NCI-H1092 treated with DMSO at 0.1 percent for 48 hours (cell line): ENCODE measurements around the gene KCNQ1OT1.
A peak's percentile ranks its signal among the peaks of the same experiment; 100 is the strongest.

ENCODE experiments used
- DNase-seq: peaks from one replicate; lab custom pipeline; 2025; lab: John Stamatoyannopoulos, UW

The KCNQ1OT1 gene

DNA sequence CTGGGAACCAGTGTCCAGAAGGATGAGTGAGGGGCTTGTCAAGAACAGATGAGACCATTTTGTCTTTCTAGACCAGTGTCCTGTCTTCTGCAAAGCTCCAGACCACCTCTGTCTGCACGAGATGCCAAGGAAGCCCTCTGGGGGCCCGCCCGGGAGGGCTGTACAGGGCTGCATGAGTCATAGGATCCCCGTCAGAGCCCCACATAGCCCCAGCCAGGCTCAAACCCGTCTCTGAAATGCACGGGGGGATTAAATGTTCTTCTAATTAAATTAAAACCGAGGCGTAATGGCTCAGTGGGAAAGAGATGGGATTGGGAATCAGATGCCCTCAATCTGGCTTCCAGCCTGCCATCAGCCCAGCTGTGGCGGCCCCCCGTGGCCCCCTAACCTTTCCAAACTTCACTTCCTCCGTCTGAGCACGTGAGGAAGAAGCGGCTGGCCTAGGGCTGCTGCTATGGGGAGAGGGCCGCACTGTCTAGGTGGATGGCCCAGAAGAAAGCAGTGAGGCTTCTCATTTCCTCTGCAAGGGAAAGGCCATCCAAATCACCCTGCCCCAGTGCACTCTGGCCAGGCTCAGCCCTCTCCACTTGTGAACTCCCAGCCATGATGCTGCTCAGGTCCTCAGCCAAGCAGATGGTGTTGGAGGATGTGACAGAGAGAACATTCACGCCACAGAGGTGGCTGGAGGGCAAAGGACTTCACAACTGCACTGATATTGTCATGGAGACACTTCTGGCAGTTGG is 32.8 kb downstream of the KCNQ1OT1 start:
- DNase-seq, result no peak

GRCh38 chr11:2666401-2666741 is 33.4 kb downstream of the KCNQ1OT1 start:
- no peak for DNase-seq

- no peak for DNase-seq
Measured at GRCh38 chr11:2665526-2666400, 34.0 kb downstream of the KCNQ1OT1 start.

DNA sequence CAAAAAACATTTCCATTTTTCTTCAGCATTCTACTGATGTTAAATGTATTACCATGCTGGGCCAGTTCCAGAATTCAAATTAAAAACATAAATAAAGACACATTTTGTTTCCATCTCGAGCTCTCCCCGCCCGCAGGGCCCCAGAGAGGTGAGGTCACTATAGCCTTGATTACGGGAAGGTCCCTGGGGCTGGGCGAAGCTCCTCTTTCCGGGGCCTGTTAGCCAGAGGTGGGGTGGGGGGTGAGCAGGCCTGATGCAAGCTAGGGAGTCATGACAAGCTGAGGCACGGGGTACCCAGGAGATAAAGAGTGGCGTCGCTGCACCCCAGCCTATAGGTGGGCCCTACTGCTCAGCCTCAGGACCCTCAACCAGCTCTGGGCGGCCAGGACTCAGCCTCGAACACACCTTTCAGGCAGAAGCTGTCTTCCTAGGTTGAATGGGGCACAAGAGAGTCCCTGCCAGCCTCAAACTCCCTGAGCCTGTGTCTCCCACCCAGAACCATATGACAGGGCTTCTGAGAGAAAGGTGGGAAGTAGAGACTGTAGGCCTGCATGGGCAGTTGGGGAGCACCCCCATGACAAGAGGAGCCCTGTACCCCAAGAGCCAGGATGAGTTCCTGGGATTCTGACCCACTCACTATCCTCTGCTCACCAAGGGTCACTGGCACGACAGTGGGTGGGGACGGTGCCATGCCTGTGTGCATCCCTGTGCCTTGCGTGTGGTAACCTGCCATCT is 34.8 kb downstream of the KCNQ1OT1 start:
- DNase-seq, result no peak

DNA sequence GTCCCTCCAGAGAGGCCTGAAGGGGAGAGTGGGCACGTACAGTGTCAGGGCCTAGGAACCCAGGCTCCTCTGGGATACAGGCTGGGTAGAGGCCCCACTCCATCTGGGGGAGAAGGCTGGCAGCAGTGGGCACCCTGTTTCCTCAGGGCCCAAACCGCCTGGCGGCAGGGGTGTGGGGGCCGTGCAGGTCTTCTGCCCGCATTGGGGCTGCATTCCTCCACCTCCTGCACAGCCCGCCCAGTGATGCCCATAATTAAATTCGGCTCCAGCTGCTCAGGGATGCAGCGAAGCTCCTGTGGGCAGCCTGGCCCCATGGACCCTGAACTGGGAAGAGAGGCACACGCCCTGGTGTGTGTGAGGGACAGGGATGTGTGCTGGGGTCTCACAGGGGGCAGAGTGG is 35.4 kb downstream of the KCNQ1OT1 start:
- DNase-seq, result no peak

- DNase-seq, result no peak
Measured at GRCh38 chr11:2663915-2664314, 35.9 kb downstream of the KCNQ1OT1 start.

GRCh38 chr11:2663506-2663905 is 36.3 kb downstream of the KCNQ1OT1 start:
- no peak for DNase-seq

- no peak for DNase-seq
Measured at GRCh38 chr11:2662430-2663299, 37.1 kb downstream of the KCNQ1OT1 start.

GRCh38 chr11:2662024-2662312 is 37.8 kb downstream of the KCNQ1OT1 start:
- DNase-seq, result no peak

DNA sequence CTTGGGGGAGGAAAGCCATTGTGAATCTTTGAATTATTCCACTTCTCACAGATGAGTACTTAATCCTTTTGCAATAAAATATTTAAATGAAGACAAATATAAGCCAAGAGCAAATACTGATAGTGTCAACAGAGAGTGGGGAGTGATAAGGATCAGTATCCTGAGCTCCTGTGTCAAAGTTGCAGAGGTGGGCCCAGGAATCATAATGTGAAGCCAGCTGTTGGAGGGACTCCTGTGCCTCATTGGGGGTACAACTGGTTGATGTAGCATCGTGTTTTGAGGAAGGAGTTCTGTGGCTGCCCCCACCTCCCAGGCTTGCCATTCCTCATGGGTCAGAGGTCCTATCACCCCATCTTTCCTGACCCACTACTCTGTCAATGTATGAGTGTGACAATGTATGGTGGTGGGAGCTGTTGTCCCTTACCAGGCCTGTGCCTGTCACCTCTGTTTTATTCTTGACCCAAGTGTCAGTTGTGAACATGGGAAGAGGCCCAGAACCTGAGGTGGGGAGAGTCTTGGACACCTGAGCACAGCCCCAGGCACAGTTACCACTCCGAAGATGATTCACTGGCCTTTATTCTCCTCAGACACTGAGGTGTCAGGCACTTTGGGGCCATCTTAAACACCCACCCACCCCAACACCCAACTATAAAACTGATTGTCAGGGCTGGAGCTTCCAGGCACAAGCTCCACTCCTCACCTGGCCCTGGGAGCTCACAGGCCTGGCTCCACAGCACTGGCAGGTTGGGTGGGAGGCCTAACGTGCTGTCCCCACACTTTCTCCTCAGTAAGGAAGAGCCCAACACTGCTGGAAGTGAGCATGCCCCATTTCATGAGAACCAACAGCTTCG is 38.4 kb downstream of the KCNQ1OT1 start:
- DNase-seq, result no peak

GRCh38 chr11:2660357-2660939 is 39.3 kb downstream of the KCNQ1OT1 start:
- no peak for DNase-seq

- no peak for DNase-seq
Measured at GRCh38 chr11:2657697-2658284, 42.0 kb downstream of the KCNQ1OT1 start.

DNA sequence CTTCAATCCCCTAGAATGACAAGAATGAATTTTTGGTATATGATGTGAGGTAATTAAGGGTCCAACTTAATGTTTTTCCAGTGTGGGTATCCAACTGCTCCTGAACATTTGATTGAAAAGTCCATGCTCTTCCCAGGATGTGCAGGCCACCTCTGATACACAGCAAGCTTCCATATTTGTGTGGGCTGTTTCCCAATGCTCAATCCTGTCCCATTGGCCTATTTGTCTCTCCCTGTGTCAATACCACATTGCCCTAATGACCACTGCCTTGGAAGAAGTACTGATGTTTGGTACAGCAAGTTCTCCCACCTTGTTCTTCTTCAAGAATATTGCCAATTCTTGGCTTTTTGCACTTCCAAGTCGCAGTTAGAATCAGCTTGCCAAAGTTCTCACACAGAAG is 42.9 kb downstream of the KCNQ1OT1 start:
- DNase-seq, result no peak

- DNase-seq, result peak; percentile 49
Measured at GRCh38 chr11:2655834-2656622, 43.8 kb downstream of the KCNQ1OT1 start.

- no peak for DNase-seq
Measured at GRCh38 chr11:2655016-2655719, 44.6 kb downstream of the KCNQ1OT1 start.

DNA sequence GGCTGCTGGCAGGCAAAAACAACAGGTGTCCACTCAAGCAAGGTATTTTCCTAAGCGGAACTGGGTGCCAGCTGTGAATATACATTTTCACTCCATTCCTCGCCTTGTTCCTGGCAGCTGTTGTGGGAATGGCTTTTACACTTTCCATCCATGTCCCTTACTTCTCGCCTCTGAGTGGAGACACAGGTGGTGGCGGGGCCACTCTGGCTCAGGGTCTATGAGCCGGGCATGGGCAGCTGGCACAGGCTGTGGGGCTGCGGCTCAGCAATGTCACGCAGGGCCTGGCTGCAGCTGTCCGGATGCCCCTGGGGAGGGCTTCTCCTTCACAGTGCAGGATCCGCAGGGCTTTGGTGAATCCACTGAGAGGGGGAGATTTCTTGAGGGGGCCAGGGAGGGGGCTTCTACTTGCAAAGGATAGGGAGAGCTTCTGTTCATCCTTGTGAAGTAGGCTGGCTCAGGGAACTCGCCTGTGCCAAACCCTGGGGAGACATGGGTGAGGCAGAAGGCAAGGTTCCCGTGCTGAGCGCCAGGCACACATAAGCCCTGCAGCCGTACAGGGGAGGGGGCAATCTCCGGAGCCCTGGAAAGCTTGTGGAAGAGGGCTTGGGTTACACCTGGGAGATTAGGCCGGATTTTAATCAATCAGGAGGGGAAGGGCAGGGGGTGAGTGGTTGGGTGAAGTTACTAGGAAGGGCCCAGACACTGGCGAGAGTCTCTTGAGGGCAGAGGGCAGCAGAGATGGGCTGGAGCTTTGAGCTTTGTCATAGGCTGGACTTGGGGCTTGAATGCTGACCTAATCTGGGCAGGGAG is 45.7 kb downstream of the KCNQ1OT1 start:
- peak; percentile 68 for DNase-seq

- no peak for DNase-seq
Measured at GRCh38 chr11:2653198-2653551, 46.6 kb downstream of the KCNQ1OT1 start.
